Endothelial cell of umbilical vein (primary cell): ENCODE data around the gene ADAMTS14. TPM values are rescaled to one million over a fixed set of nuclear protein-coding genes. Genes with fewer than 3 reads are reported as not detected.

ENCODE experiments used
- BruUV-seq: library from RNA; stranded (reverse); fragments of 400-500 nt; replicated peaks from 2 replicates; lab custom pipeline; 2021; lab: Mats Ljungman, UMichigan
- CTCF ChIA-PET: fragments of 300-600, 350-600 bp; sonication (Branson Sonifier 250); formaldehyde crosslinking; loops from one replicate; lab custom pipeline; 2021; ENCODE audit warnings: antibody characterized with exemption, inconsistent platforms; lab: Charles Lee
- POLR2A ChIA-PET: fragments of 300-600, 350-600 bp; sonication (Branson Sonifier 250); formaldehyde crosslinking; loops from one replicate; lab custom pipeline; 2021; ENCODE audit warnings: antibody characterized with exemption, inconsistent platforms; lab: Charles Lee
- DNase-seq: peaks from one replicate; pipeline ENCODE4 v3.0.0-alpha.2; 2011; ENCODE audit warnings: low read depth, low spot score
- FAIRE-seq: peaks from 2 replicates; lab custom pipeline; 2011; peaks lifted over from hg19 to GRCh38; lab: Jason Lieb, UNC
- H2AFZ ChIP-seq: 2 replicates; pipeline ENCODE4 v1.6.0; 2012; ENCODE audit warnings: low read depth, low read length, control low read depth, inconsistent platforms
- H3K27ac ChIP-seq: 2 replicates; pipeline ENCODE4 v1.5.1; 2011; ENCODE audit warnings: low read depth, mild to moderate bottlenecking, control low read depth, low read length, moderate library complexity; ENCODE audit not compliant: insufficient read depth
- H3K27me3 ChIP-seq, 2 experiments: 2 replicates each; pipeline versions ENCODE4 v1.6.0 to v1.6.1; 2011; ENCODE audit warnings: low read length in 2 of 2, mixed read lengths in 1 of 2; ENCODE audit not compliant: control insufficient read depth in 2 of 2, insufficient read depth in 2 of 2
- H3K36me3 ChIP-seq, 2 experiments: 2 replicates in 1 of 2; 3 replicates in 1 of 2; pipeline ENCODE4 v1.5.1; 2011; ENCODE audit warnings: low read length in 2 of 2, mild to moderate bottlenecking in 1 of 2, moderate library complexity in 1 of 2; ENCODE audit not compliant: control insufficient read depth in 2 of 2, insufficient read depth in 2 of 2; ENCODE audit errors: extremely low read depth in 1 of 2
- H3K4me1 ChIP-seq: 3 replicates; pipeline ENCODE4 v1.5.1; 2011; ENCODE audit warnings: mild to moderate bottlenecking, low read length; ENCODE audit not compliant: control insufficient read depth, insufficient read depth; ENCODE audit errors: extremely low read depth
- H3K4me2 ChIP-seq: 2 replicates; pipeline ENCODE4 v1.6.1; 2011; ENCODE audit warnings: low read length, control low read depth, mixed read lengths; ENCODE audit not compliant: insufficient read depth
- H3K4me3 ChIP-seq, 3 experiments: fragments of 200-600 bp in 1 of 3; sonication (generic), shearing (Covaris generic) in 1 of 3; replicated peaks in 1 of 3; 2 replicates each; pipeline ENCODE4 v1.5.1; 2011 to 2016; ENCODE audit warnings: control low read depth in 3 of 3, low read length in 3 of 3, mild to moderate bottlenecking in 2 of 3, inconsistent platforms in 1 of 3, low read depth in 1 of 3, moderate library complexity in 1 of 3; ENCODE audit not compliant: insufficient read depth in 1 of 3
- H3K79me2 ChIP-seq: 2 replicates; pipeline ENCODE4 v1.6.0; 2012; ENCODE audit warnings: low read length, inconsistent platforms; ENCODE audit not compliant: control insufficient read depth, insufficient read depth
- H3K9ac ChIP-seq: replicated peaks from 2 replicates; pipeline ENCODE3; 2011; ENCODE audit warnings: low read length, control low read depth; ENCODE audit not compliant: insufficient read depth; ENCODE audit errors: extremely low read depth
- H3K9me1 ChIP-seq: replicated peaks from 3 replicates; pipeline ENCODE4 v1.6.0; 2011; ENCODE audit warnings: mild to moderate bottlenecking, low read length; ENCODE audit not compliant: control insufficient read depth, insufficient read depth; ENCODE audit errors: extremely low read depth
- H3K9me3 ChIP-seq: replicated peaks from 2 replicates; pipeline ENCODE4 v1.5.1; 2012; ENCODE audit warnings: low read length, inconsistent platforms; ENCODE audit not compliant: control insufficient read depth, insufficient read depth
- H4K20me1 ChIP-seq: replicated peaks from 2 replicates; pipeline ENCODE3; 2011; ENCODE audit warnings: mild to moderate bottlenecking, low read length; ENCODE audit not compliant: control insufficient read depth, insufficient read depth; ENCODE audit errors: extremely low read depth
- EZH2 ChIP-seq: IDR thresholded peaks from 2 replicates; pipeline ENCODE4 v1.6.1; 2012; ENCODE audit warnings: borderline replicate concordance, low read depth, mild to moderate bottlenecking, moderate library complexity, low read length, inconsistent platforms; ENCODE audit not compliant: severe bottlenecking
- FOS ChIP-seq: IDR thresholded peaks from 2 replicates; pipeline ENCODE4 v1.6.1; 2011; ENCODE audit warnings: mild to moderate bottlenecking, low read length, moderate library complexity, borderline replicate concordance; ENCODE audit not compliant: insufficient read depth
- GATA2 ChIP-seq: IDR thresholded peaks from 2 replicates; pipeline ENCODE4 v1.7.0; 2011; ENCODE audit warnings: low read depth, mild to moderate bottlenecking, moderate library complexity, mixed read lengths, low read length; ENCODE audit not compliant: insufficient read length, insufficient read depth
- dilution Hi-C: fragments of 300-500 bp; cut with MboI; formaldehyde crosslinking; loops from one replicate; pipeline ENCODE4 v1.15.0; 2019; ENCODE audit warnings: low sequenced_read_pairs; ENCODE audit not compliant: extremely low pct_ligation_motif_present
- intact Hi-C: fragments of 100-400 bp; cut with micrococcal nuclease; formaldehyde crosslinking; loops from one replicate; pipeline ENCODE4 v1.10.0; 2022
- polyA plus RNA-seq, 4 experiments: library from polyadenylated mRNA; depleted of rRNA in 3 of 4; stranded (reverse) in 3 of 4; unstranded in 1 of 4; fragments of >200 nt; gene quantifications; 2 replicates each; pipeline versions ENCODE4 v1.2.1 to v1.2.3, GENCODE V29; 2011 to 2012; ENCODE audit warnings: missing spikeins in 1 of 4
- total RNA-seq: library from RNA; stranded (reverse); gene quantifications from 2 replicates; pipeline ENCODE4 v1.2.3, GENCODE V29; 2021
- TF ChIP-seq, protein P1 (sequence below): IDR thresholded peaks from 2 replicates; pipeline ENCODE4 v1.6.1; 2011; ENCODE audit not compliant: insufficient read depth, insufficient read length

Gene ADAMTS14
- total and polyA plus RNA-seq, 2 donors (not counting 3 experiments of a cell fraction or from before 2014, with no cell fraction given), result not detected

DNA sequence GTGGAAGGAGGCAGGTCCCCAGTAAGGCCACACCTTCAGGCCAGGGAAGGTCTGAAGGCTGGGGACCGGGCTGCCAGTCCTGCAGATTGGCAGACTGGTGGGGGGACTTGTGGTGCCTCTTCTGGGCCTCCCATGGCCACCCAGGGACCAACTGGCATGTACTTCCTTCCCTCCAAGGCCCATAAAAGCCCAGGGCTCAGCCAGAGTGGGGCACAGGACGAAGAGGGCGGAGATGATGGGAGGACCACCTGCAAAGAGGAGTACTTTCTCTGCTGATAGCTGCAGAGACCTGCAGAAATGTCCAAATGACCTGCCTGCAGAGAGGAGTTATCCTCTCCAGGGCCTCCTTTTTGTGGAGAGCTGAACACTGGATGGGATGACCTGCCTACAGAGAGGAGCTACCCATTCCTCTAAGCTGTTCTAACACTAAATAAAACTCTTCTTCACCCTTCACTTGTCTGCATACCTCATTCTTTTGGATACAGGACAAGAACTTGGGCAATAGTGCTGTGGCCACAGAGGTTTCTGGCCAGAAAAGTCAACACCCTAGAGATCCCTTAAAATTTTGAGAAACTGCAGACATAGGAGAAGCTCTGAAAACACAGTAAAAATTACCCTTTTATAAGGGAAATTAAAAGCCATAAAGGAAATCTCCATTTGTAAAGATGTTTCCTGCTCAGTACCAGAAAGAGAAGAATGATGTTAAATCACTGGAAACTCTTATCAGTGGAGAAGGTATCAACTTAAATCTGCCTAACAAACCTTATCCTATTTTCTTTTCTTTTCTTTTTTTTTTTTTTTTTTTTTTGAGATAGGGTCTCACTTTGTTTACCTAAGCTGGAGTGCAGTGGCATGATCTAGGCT lies 49.1 kb upstream of the ADAMTS14 start:
- dilution Hi-C loops (no loop called here), intact Hi-C loops (no loop called here)
- no peak overlapping the region for H3K27ac ChIP-seq
- no peaks in the 10 kb centered on the region for H3K9me1 ChIP-seq
- H4K20me1 ChIP-seq, result no peaks in the 10 kb centered on the region
- no peaks in the 10 kb centered on the region for H3K79me2 ChIP-seq
- BruUV-seq, result no TSS peak
- FAIRE-seq (no peak), DNase-seq (no peak)
- no peak overlapping the region for H3K4me3 ChIP-seq
- H3K36me3 ChIP-seq, result no peaks in the 10 kb centered on the region
- ChIA-PET CTCF (interaction anchor here (1.1 kb wide), 1 partner anchor 136 kb away, joined by 3 read pairs; no protein-coding TSS in a partner anchor), POLR2A (no interaction called here)
- peaks cover 4 to 8% of the 10 kb centered on the region in 2 experiments for H3K27me3 ChIP-seq
- no peaks in the 10 kb centered on the region for H3K4me1 ChIP-seq
- no peak overlapping the region for H3K4me2 ChIP-seq
- TF ChIP-seq, protein P1, sequence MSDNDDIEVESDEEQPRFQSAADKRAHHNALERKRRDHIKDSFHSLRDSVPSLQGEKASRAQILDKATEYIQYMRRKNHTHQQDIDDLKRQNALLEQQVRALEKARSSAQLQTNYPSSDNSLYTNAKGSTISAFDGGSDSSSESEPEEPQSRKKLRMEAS, result no peak
- no peak for TF ChIP-seq FOS
- H3K9ac ChIP-seq, result no peak overlapping the region
- H3K9me3 ChIP-seq, result no peaks in the 10 kb centered on the region
- H2AFZ ChIP-seq, result no peak overlapping the region

DNA sequence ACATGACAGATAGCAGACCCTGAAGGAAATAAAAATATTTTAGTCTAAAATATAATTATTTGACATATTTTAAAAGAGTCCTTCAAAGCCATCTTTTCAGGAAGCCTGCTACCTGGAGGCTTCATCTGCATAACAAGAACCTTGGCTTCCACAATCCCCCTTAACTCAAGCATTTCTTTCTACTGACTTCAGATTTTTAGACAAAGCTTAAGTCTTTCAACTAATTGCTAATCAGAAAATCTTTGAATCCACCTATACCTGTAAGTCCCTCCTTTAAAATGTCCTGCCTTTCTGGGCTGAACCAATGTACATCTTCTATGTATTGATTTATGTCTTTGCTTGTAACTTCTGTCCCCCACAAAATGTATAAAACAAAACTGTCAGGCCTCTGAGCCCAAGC lies 46.2 kb upstream of the ADAMTS14 start:
- intact Hi-C loops, result no loop called here
- H3K36me3 ChIP-seq, result no peaks in the 10 kb centered on the region
- ChIA-PET CTCF (no interaction called here), POLR2A (no interaction called here)
- H3K4me3 ChIP-seq, result no peak overlapping the region
- no peak overlapping the region for H3K9ac ChIP-seq
- DNase-seq (no peak), FAIRE-seq (no peak)
- no peaks in the 10 kb centered on the region for H3K9me1 ChIP-seq
- no peaks in the 10 kb centered on the region for H3K79me2 ChIP-seq
- no peak overlapping the region for H2AFZ ChIP-seq
- H3K4me1 ChIP-seq, result no peaks in the 10 kb centered on the region
- no peaks in the 10 kb centered on the region for H3K9me3 ChIP-seq
- no TSS peak for BruUV-seq
- no peak overlapping the region for H3K4me2 ChIP-seq
- H4K20me1 ChIP-seq, result no peaks in the 10 kb centered on the region
- H3K27me3 ChIP-seq, result peaks cover 4 to 9% of the 10 kb centered on the region in 2 experiments
- no peak for TF ChIP-seq GATA2
- no peak for TF ChIP-seq EZH2
- dilution Hi-C loops, result no loop called here
- no peak overlapping the region for H3K27ac ChIP-seq
